Islet precursor cell (in vitro differentiated cells): Measurements from ENCODE around the gene NOL6.
"Not testable (repeated sequence)": the region's sequence is repeated elsewhere in the genome, so short reads cannot be mapped to it uniquely, and the experiment has no call there.

Experiments used
- DNase-seq: peaks from one replicate; pipeline ENCODE4 v3.0.0-alpha.2; 2018

The NOL6 gene

DNA sequence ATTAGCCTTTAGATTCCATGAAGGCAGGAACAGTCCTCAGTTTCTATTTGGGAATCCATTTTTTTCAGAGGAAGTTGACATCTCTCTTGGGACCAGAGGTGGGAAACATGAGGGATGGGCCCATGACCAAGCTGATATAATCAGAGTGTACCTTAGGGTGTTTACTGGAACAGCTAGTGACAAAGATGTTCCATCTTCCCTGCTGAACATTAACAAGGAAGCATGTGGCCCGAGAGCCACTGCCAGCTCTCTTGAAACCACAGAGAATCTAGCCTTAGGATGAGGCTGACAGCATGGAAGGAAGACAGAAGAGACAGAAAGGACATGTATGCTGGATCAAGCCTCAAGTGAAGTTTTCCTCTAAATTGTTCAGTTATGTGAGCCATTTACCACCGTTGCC is 42.3 kb downstream of the NOL6 start:
- no peak for DNase-seq

DNA sequence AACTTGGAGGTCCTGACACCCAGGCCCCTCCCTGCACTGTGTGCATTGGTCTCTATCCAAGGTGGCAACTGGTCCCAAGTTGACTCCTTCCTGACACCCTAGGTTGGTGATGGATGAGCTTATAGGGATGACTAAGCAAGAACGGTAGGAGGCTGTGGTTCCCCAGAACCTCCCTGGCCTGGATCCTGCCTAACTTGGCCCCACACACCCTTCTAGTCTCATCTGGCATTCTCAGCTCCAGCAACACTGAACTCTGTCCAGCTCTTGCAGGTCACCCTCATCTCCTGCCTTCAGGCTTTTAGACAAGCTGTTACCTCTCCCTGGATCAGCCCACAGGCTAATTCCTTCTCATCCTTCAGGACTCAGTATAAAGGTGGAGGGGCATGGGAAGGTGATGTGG is 42.8 kb downstream of the NOL6 start:
- no peak for DNase-seq

DNA sequence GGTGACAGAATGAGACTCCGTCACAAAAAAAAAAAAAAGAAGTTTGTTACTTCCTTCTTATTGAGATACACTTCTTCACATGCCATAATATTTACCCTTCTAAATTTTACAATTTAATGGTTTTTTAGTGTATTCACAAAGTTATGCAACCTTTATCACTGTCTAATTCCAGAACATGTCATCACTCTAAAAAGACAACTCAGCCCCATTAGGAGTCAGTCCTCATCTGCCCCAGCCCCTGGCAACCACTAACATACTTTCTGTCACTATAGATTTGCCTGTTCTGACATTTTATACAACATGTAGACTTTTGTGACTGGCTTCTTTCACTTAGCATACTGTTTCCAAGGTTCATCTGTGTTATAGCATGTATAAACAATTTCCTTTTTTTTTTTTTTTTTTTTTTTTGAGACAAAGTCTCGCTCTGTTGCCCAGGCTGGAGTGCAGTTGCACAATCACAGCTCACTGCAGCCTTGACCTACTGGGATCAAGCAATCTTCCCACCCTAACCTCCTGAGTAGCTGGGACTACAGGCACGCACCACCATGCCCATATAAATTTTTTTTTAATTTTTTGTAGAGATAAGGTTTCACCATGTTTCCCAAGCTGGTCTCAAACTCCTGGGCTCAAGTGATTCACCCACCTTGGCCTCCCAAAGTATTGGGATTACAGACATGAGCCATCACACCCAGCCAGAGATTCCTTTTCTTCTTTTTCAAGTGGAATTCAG is 44.3 kb downstream of the NOL6 start:
- DNase-seq: no peak

DNA sequence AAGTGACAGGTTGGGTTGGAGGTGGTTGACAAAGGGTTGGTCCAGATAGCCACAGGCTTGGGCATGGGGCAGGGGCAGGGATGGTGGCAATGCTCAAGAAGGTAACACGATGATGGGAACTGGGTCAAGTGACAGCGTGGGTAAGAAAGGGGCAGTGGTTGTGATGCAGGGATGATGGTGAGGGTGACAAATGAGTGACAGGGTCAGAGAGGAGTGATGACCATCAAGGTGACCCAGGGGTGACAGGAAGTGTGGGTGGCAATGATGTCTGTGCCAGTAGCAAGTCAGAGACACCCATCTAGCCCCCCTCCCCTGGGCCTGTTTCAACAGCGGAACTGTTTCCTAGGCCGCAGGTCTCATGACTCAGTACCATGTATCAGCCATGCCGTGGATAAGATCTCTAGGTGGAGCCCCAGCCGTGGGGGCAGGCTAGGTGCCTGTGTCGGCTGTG is 46.9 kb downstream of the NOL6 start:
- no peak for DNase-seq

DNA sequence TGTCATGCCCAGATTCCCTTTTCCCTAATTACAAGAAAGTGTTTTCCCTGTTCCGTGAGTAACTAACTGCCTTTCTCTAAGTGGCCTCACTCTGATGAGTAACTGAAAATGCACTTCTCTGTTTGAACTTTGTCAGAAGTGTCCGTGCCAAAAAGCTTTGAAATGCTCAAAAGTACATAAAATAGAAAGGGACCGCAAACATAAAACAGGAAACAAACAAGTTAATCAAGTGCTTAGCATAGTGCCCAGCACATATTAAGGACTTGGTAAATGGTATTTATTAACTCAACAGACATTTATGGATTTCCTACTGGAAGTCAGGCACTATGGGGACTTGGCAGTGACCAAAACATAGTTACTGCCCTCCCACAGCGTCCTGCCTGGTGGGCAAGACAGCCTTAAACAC is 48.6 kb downstream of the NOL6 start:
- DNase-seq: no peak

DNA sequence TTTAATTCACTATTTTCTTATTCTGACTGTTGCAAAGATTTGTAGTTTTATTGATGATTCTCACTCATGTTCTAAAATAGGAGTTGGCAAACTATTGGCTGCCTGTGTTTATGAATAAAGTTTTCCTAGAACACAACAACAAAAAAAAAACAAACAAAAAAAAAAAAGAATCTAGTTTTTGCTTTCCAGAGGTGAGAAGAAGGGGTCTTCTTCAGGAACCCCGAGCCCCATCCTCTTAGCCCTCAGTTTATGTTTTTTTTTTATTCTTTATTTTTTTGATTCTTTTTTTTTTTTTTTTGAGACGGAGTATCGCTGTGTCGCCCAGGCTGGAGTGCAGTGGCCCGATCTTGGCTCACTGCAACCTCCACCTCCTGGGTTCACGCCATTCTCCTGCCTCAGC is 49.2 kb downstream of the NOL6 start:
- not testable (repeated sequence) for DNase-seq

DNA sequence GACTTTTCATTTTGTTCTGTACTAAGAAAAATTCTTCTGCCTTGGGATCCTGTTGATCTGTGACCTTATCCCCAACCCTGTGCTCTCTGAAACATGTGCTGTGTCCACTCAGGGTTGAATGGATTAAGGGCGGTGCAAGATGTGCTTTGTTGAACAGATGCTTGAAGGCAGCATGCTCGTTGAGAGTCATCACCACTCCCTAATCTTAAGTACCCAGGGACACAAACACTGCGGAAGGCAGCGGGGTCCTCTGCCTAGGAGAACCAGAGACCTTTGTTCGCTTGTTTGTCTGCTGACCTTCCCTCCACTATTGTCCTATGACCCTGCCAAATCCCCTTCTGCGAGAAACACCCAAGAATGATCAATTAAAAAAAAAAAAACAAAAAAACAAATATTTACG is 49.7 kb downstream of the NOL6 start:
- DNase-seq: not testable (repeated sequence)

DNA sequence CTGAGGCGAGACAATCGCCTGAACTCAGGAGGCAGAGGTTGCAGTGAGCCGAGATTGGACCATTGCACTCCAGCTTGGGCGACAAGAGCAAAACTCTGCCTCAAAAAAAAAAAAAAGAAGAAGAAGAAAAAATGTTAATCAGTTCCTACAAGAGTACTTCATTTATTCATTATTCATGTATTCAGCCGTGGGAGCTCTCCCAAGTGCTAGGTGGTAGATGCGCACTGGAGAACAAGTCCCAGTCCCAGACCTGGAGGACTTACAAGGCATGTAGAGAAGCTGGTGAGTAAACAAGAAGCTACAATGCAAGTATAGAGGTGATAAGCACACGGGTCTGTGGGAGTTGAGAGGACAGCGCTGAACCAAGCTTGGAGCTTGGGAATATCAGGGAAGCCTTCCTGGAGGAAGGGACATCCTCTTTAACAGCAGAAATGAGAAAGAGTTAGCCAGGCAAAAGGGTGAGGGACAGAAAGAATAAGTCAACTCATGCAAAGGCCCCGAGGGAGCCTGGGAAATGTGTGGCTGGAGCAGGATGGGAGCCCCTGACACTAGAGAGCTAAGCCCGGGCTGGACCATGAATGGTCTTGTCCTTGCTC is 53.9 kb downstream of the NOL6 start:
- no peak for DNase-seq

DNA sequence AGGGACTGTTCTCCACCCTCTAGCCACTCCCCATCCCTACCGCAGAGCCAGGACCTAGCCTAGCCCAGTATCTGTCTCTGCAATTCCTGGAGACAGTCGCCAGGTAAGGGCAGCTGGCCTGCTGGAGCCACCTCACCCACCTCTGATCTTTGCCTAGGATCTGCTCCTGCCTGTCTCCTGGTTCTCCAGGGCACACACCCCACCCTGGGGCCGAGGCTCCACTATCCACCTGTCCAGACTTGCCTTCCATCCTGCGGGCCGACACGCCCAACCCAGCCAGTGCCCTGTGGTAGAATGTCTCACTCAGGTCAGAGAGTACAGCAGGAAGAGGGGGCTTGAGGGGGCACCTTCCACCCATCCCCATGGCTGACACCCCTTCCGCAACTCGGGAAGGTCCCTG is 55.6 kb downstream of the NOL6 start:
- no peak for DNase-seq

DNA sequence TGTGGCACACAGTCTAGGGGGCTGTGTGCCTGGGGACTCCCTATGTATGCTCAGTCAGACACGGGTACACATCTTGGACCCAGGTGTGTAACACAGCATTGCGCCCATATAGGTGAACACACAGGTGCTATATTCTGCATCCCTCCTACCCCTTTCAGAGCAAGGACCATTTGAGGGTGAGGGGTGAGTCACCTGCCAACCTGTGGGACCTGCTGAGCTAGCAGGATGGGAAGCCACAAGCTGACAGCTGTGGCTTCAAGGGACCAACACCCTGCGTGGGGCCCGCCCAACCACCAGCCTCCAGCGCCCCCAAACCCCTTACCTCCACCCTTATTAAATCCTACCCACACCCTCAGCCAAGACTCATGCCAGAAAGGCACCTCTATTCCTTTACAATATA is 56.7 kb downstream of the NOL6 start:
- DNase-seq: no peak

DNA sequence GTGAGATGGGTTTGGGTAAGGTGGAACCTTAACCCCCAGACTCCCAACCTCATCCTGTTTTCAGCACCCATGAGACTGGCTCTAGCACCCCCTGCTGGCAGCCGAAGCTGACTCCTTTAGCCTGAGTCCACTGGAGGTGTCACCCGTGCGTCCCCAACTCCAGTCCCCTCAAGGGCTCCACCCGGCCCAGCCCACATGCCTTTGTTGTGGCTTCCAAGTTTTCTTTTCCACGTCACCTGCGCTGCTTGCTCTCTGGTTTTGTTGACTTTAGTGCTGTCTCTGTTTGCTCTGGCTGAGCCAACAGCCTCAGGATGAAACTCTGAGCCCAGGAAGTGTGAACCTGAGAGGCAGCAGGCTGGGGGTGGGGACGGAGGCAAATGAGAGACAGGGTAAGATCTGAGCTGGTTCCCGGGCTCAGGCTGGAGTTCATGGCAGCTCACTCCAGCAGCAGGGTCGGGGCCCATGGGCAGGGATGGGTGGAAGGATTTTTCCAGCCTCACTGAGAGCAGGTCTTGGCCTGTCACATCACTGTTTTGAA is 58.2 kb downstream of the NOL6 start:
- peak; percentile 78 for DNase-seq

DNA sequence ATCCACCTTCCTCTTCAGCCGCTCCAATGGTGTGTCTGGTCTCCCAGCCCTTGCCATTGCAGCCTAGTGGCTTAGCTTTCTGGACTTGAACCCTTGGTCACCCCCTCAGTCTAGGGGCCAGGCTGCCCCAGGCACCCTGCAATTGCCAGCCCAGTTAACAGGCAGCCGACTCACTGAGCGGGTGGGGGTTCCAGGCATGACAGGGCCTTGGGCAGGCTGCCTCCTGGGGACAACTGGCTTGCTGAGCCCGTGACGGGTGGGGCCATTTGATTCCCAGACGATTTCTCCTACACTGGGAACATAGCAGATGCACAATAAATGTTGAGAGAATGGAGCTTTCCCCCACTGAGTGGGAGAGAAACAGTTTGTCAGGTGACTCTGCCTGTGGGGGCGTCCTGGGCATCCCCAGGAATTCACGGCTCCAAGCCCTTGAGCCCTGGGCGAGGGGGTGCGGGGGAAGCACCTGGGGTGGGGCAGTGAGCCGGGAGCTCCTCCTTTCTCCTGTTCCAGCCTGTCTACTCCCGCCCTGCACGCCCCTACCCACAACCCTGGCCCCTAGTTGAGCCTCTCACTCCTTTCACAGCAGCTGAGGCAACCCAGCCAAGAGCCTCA is 58.7 kb downstream of the NOL6 start:
- no peak for DNase-seq

DNA sequence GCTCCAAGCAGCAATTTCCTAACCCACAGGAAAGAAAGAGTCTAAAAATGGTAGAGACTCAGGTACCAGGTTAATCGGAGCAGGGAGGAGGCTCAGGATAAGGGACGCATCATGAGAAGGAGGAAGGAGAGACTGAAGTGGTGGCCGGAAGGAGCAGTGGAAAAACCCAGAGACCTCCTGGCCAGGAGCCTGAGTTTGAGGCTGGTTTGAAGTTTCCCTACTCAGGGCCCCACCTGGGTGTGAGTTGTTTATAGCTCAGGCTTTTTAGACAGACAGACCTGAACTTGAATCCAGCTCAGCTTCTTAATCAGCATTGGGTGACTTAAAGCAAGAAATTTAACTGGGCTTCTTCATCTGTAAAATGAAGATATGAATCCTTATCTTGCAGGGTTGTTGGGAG is 59.5 kb downstream of the NOL6 start:
- DNase-seq: no peak
